NCI-H69 (cell line): ENCODE results near the gene CSK.
"Not testable (repeated sequence)": the region's sequence is repeated elsewhere in the genome, so short reads cannot be mapped to it uniquely, and the experiment has no call there.

Experiments
- DNase-seq: peaks from one replicate; lab custom pipeline; 2025; lab: John Stamatoyannopoulos, UW

The CSK gene

GRCh38 chr15:74770211-74770903 lies 11.5 kb upstream of the CSK start:
- no peak for DNase-seq

- no peak for DNase-seq
These were observed 8.6 kb upstream of the CSK start for GRCh38 chr15:74773329-74773728.

GRCh38 chr15:74773731-74774252 lies 8.1 kb upstream of the CSK start:
- peak; percentile 92 for DNase-seq

- DNase-seq, result no peak
These were observed 6.7 kb upstream of the CSK start for GRCh38 chr15:74775132-74775562.

- DNase-seq, result no peak
These were observed 6.0 kb upstream of the CSK start for GRCh38 chr15:74775894-74776293.

GRCh38 chr15:74776821-74777768 lies 4.8 kb upstream of the CSK start:
- peak; percentile 51 for DNase-seq

- no peak for DNase-seq
These were observed 3.9 kb upstream of the CSK start for GRCh38 chr15:74777769-74778598.

GRCh38 chr15:74778599-74778970 lies 3.3 kb upstream of the CSK start:
- DNase-seq, result no peak

- DNase-seq, result no peak
These were observed 2.7 kb upstream of the CSK start for GRCh38 chr15:74779162-74779648.

- DNase-seq, result no peak
These were observed 1.1 kb upstream of the CSK start for GRCh38 chr15:74780523-74781430.

- peak; percentile 41 for DNase-seq
These were observed 585 bp downstream of the CSK start for GRCh38 chr15:74782259-74783071.

GRCh38 chr15:74783072-74783807 lies 1.4 kb downstream of the CSK start:
- DNase-seq, result peak; percentile 50

GRCh38 chr15:74783808-74784175 lies 1.9 kb downstream of the CSK start:
- no peak for DNase-seq

GRCh38 chr15:74784426-74785193 lies 2.7 kb downstream of the CSK start:
- DNase-seq, result no peak

- no peak for DNase-seq
These were observed 3.5 kb downstream of the CSK start for GRCh38 chr15:74785194-74786032.

- not testable (repeated sequence) for DNase-seq
These were observed 4.2 kb downstream of the CSK start for GRCh38 chr15:74786081-74786480.

- DNase-seq, result no peak
These were observed 4.8 kb downstream of the CSK start for GRCh38 chr15:74786551-74787165.
